ENCODE results near the gene FAIM. TPM values are rescaled to one million over a fixed set of nuclear protein-coding genes. Genes with fewer than 3 reads are reported as not detected.
A peak's percentile ranks its signal among the peaks of the same experiment; 100 is the strongest.
"Not testable (repeated sequence)": the region's sequence is repeated elsewhere in the genome, so short reads cannot be mapped to it uniquely, and the experiment has no call there.

Gene FAIM
- total RNA-seq, 2 experiments from 2014 or later, result 3.7 to 4.0 TPM

DNA sequence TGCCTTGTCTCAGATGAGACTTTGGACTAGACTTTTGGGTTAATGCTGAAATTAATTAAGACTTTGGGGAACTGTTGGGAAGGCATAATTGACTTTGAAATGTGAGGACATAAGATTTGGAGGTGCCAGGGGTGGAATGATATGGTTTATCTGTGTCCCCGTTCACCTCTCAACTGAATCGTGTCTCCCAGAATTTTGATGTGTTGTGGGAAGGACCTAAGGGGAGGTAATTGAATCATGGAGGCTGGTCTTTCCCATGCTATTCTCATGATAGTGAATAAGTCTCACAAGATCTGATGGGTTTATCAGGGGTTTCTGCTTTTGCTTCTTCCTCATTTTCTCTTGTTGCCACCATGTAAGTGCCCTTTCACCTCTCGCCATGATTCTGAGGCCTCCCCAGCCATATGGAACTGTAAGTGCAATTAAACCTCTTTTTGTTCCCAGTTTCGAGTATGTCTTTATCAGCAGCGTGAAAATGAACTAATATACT is 4.4 kb upstream of the FAIM start:
- H3K4me3 Mint-ChIP-seq; POLR2A ChIA-PET; H3K4me1 Mint-ChIP-seq (ENCODE audit: low read depth); H3K36me3 Mint-ChIP-seq; H3K9me3 Mint-ChIP-seq; H3K27me3 Mint-ChIP-seq; intact Hi-C loops (cut with micrococcal nuclease); H3K27ac Mint-ChIP-seq; DNase-seq: not testable (repeated sequence)
- CTCF ChIA-PET, result interaction anchor here (1.3 to 1.8 kb wide), 2 partner anchors 10 to 311 kb away, joined by 7 to 8 read pairs; partner anchors contain the start of gene CEP70

GRCh38 chr3:138609898-138610266 is 1.3 kb downstream of the FAIM start:
- Mint-ChIP-seq H3K27me3 (peaks cover 1% of the 10 kb centered on the region), H3K9me3 (no peaks in the 10 kb centered on the region), H3K4me3 (peak overlapping the region; percentile 77), H3K36me3 (no peaks in the 10 kb centered on the region), H3K27ac (no peak overlapping the region), H3K4me1 (ENCODE audit: low read depth) (peaks cover 12% of the 10 kb centered on the region)
- intact Hi-C loops (cut with micrococcal nuclease), result loop anchor here (1.0 kb wide), 1 partner anchor 16 kb away; the partner anchor contains the start of gene CEP70
- DNase-seq, result no peak
- CTCF ChIA-PET, result interaction anchor here (0.6 to 1.4 kb wide), 3 partner anchors 15 to 326 kb away, joined by 3 to 5 read pairs (median 3); no protein-coding TSS in a partner anchor
- POLR2A ChIA-PET, result interaction anchor here (0.8 kb wide), 1 partner anchor 16 kb away, joined by 3 read pairs; the partner anchor contains the start of gene CEP70

DNA sequence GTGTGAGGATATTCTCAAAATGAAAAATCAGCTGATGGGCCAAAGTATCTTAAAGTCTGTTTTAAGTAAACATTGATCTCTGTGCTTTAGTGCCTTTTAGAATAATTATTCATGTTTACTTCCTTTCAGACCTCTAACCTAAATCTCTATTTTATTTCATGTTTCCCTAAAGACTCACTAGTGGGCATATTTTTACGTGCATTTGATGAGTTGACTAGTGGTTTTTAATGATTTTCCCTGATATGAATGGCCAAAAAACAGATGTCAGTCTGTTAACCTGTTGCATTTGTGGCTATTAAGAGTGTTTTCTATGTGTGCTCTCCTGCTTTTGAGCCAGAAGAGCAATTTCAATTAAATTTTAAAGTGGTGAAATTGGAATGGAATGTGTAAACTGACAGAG is 6.9 kb downstream of the FAIM start:
- no peak overlapping the region for H3K27ac Mint-ChIP-seq
- H3K36me3 Mint-ChIP-seq, result no peaks in the 10 kb centered on the region
- H3K9me3 Mint-ChIP-seq, result no peaks in the 10 kb centered on the region
- H3K27me3 Mint-ChIP-seq, result no peaks in the 10 kb centered on the region
- intact Hi-C loops (cut with micrococcal nuclease), result no loop called here
- ChIA-PET CTCF (interaction anchor here (1.2 kb wide), 1 partner anchor 308 kb away, joined by 3 read pairs; no protein-coding TSS in a partner anchor), POLR2A (no interaction called here)
- no peak for DNase-seq
- H3K4me1 Mint-ChIP-seq (ENCODE audit: low read depth), result peaks cover 2% of the 10 kb centered on the region
- no peak overlapping the region for H3K4me3 Mint-ChIP-seq

DNA sequence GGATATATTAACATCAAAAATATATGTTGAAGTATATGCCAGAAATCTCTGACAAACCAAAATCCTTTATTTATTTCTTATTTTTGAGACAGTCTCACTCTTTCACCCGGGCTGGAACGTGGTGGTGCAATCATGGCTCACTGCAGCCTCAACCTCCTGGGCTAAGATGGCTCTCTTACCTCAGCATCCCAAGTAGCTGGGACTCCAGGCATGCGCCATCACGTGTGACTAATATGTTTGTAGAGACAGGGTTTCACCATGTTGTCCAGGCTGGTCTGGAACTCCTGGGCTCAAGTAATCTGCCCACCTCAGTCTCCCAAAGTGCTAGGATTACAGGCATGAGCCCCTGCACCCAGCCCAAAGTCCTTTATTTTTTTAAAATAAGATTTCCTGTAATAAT is 11.9 kb downstream of the FAIM start:
- no peak overlapping the region for H3K4me3 Mint-ChIP-seq
- no peaks in the 10 kb centered on the region for H3K27me3 Mint-ChIP-seq
- H3K36me3 Mint-ChIP-seq, result no peaks in the 10 kb centered on the region
- H3K4me1 Mint-ChIP-seq (ENCODE audit: low read depth), result no peaks in the 10 kb centered on the region
- CTCF ChIA-PET, result interaction anchor here (0.7 to 1.7 kb wide), 6 partner anchors 12 to 316 kb away, joined by 3 to 6 read pairs (median 4); partner anchors contain the start of gene FAIM
- no peaks in the 10 kb centered on the region for H3K9me3 Mint-ChIP-seq
- DNase-seq, result no peak
- intact Hi-C loops (cut with micrococcal nuclease), result no loop called here
- POLR2A ChIA-PET, result no interaction called here
- H3K27ac Mint-ChIP-seq, result no peak overlapping the region

- CTCF ChIA-PET, result interaction anchor here (1.3 to 1.5 kb wide), 3 partner anchors 291 to 316 kb away, joined by 3 to 7 read pairs (median 4); no protein-coding TSS in a partner anchor
- Mint-ChIP-seq H3K27me3 (no peaks in the 10 kb centered on the region), H3K27ac (no peak overlapping the region), H3K4me1 (ENCODE audit: low read depth) (no peaks in the 10 kb centered on the region), H3K36me3 (no peaks in the 10 kb centered on the region), H3K9me3 (no peaks in the 10 kb centered on the region), H3K4me3 (no peak overlapping the region)
- POLR2A ChIA-PET, result no interaction called here
- intact Hi-C loops (cut with micrococcal nuclease), result no loop called here
- DNase-seq, result no peak
Measured at GRCh38 chr3:138624518-138624917, 15.9 kb downstream of the FAIM start.

DNA sequence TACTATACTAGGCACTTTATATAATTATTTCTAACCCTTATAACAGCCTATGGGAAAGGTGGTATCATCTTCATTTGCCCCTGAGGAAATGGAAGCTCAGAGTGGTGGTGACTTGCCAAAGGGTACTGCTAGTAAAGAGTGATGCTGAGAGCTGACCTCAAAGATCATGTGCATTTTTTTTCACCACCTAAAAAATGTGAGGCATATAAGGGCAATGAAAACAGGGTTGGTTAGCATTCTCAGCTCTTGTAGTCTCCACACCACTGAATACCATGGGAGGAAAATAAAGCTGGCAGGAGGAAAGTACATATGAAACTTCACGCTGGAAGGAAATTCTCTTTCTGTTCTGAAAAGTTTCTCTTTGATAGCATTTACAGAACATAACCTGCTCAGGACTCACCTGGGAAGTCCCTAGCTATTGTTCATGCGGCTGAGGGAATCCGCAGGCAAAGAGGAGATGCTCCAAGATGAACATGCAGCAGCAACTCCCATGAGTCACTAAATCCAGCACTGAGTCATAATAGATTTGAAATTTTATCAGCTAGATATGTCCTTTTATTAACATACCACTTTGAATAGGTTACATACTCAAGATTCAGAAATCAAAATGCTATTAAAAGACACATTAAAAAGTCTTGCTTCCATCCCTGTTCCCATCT is 17.3 kb downstream of the FAIM start:
- Mint-ChIP-seq H3K27me3 (no peaks in the 10 kb centered on the region), H3K4me3 (no peak overlapping the region), H3K27ac (no peak overlapping the region), H3K9me3 (no peaks in the 10 kb centered on the region), H3K4me1 (ENCODE audit: low read depth) (no peaks in the 10 kb centered on the region), H3K36me3 (no peaks in the 10 kb centered on the region)
- intact Hi-C loops (cut with micrococcal nuclease), result no loop called here
- CTCF ChIA-PET, result interaction anchor here (1.5 kb wide), 1 partner anchor 289 kb away, joined by 9 read pairs; no protein-coding TSS in a partner anchor
- DNase-seq, result no peak
- POLR2A ChIA-PET, result no interaction called here

DNA sequence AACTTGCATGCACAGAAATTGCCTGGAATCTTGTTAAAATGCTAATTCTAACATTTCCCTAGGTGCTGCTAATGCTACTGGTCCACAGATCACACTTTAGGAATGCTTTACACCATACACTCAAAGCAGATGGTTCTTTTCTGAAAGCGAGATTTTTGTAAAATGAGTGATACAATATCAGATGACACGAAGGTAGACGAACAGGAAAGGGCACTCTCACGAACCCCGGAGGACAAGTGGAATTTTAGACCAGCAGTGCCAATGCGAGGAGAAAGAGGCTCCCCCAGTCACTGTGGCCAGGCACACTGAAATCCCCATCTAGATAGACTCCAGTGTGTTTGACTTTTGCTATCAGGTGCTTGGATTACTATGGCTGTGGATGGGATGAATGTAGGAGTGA is 21.0 kb downstream of the FAIM start:
- ChIA-PET CTCF (no interaction called here), POLR2A (no interaction called here)
- Mint-ChIP-seq H3K4me1 (ENCODE audit: low read depth) (no peaks in the 10 kb centered on the region), H3K27me3 (no peaks in the 10 kb centered on the region), H3K9me3 (no peaks in the 10 kb centered on the region), H3K4me3 (no peak overlapping the region), H3K27ac (no peak overlapping the region), H3K36me3 (no peaks in the 10 kb centered on the region)
- intact Hi-C loops (cut with micrococcal nuclease), result no loop called here
- DNase-seq, result no peak

- DNase-seq, result no peak
- no peak overlapping the region for H3K27ac Mint-ChIP-seq
- CTCF ChIA-PET, result no interaction called here
- intact Hi-C loops (cut with micrococcal nuclease), result no loop called here
- POLR2A ChIA-PET, result no interaction called here
- H3K27me3 Mint-ChIP-seq, result no peaks in the 10 kb centered on the region
- H3K36me3 Mint-ChIP-seq, result peaks cover 2% of the 10 kb centered on the region
- H3K9me3 Mint-ChIP-seq, result peaks cover 39% of the 10 kb centered on the region
- H3K4me1 Mint-ChIP-seq (ENCODE audit: low read depth), result no peaks in the 10 kb centered on the region
- H3K4me3 Mint-ChIP-seq, result no peak overlapping the region
Measured at GRCh38 chr3:138638641-138639040, 30.1 kb downstream of the FAIM start.

DNA sequence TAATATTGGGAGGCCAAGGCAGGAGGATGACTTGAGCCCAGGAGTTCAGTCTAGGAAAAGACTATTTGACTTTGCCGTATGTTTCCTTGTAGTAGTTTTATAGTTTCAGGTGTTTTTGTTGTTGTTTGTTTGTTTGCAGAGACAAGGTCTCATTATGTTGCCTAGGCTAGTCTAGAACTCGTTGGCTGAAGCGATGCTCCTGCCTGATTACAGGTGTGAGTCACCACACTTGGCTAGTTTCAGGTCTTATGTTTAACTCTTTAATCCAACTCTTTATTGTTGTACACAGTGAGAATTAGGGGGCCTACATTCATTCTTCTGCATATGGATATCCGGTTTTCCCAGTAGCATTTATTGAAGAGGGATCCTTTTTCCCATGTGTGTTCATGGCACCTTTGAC is 32.0 kb downstream of the FAIM start:
- intact Hi-C loops (cut with micrococcal nuclease), result no loop called here
- Mint-ChIP-seq H3K27ac (no peak overlapping the region), H3K27me3 (no peaks in the 10 kb centered on the region), H3K9me3 (peaks cover 57% of the 10 kb centered on the region), H3K4me1 (ENCODE audit: low read depth) (no peaks in the 10 kb centered on the region), H3K36me3 (peaks cover 6% of the 10 kb centered on the region), H3K4me3 (no peak overlapping the region)
- ChIA-PET POLR2A (no interaction called here), CTCF (no interaction called here)
- DNase-seq, result no peak

- POLR2A ChIA-PET, result no interaction called here
Measured at GRCh38 chr3:138642226-138642926, 33.8 kb downstream of the FAIM start.

DNA sequence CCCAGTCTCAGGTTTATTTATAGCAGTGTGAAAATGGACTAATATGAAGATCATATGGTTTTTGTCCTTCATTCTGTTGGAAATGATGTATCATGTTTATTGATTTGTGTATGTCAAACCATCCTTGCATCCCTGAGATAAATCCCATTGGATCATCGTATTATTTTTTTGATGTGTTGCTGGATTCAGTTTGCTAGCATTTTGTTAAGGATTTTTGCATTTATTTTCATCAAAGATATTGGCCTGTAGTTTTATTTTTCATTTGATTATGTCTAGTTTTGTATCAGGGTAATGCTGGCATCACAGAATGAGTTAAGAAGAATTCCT is 34.3 kb downstream of the FAIM start:
- DNase-seq, result no peak
- Mint-ChIP-seq H3K4me1 (ENCODE audit: low read depth) (no peaks in the 10 kb centered on the region), H3K9me3 (peaks cover 79% of the 10 kb centered on the region), H3K27ac (no peak overlapping the region), H3K36me3 (peaks cover 15% of the 10 kb centered on the region), H3K27me3 (no peaks in the 10 kb centered on the region), H3K4me3 (no peak overlapping the region)
- ChIA-PET POLR2A (no interaction called here), CTCF (no interaction called here)
- intact Hi-C loops (cut with micrococcal nuclease), result no loop called here

More at GRCh38 chr3:138642226-138642926, 33.8 kb downstream of the FAIM start:
- peaks cover 11% of the 10 kb centered on the region for H3K36me3 Mint-ChIP-seq
- CTCF ChIA-PET, result no interaction called here
- peaks cover 76% of the 10 kb centered on the region for H3K9me3 Mint-ChIP-seq
- no peaks in the 10 kb centered on the region for H3K4me1 Mint-ChIP-seq (ENCODE audit: low read depth)
- H3K4me3 Mint-ChIP-seq, result no peak overlapping the region
- no peaks in the 10 kb centered on the region for H3K27me3 Mint-ChIP-seq
- DNase-seq, result no peak
- H3K27ac Mint-ChIP-seq, result no peak overlapping the region
- intact Hi-C loops (cut with micrococcal nuclease), result no loop called here

- H3K36me3 Mint-ChIP-seq, result peaks cover 37% of the 10 kb centered on the region
- no peak for DNase-seq
- H3K27me3 Mint-ChIP-seq, result no peaks in the 10 kb centered on the region
- H3K4me3 Mint-ChIP-seq, result no peak overlapping the region
- no peaks in the 10 kb centered on the region for H3K4me1 Mint-ChIP-seq (ENCODE audit: low read depth)
- H3K27ac Mint-ChIP-seq, result no peak overlapping the region
- peaks cover 73% of the 10 kb centered on the region for H3K9me3 Mint-ChIP-seq
- ChIA-PET CTCF (no interaction called here), POLR2A (no interaction called here)
- intact Hi-C loops (cut with micrococcal nuclease), result no loop called here
Measured at GRCh38 chr3:138646008-138646407, 37.4 kb downstream of the FAIM start.

GRCh38 chr3:138646513-138646912 is 37.9 kb downstream of the FAIM start:
- no peaks in the 10 kb centered on the region for H3K27me3 Mint-ChIP-seq
- H3K4me1 Mint-ChIP-seq (ENCODE audit: low read depth), result no peaks in the 10 kb centered on the region
- intact Hi-C loops (cut with micrococcal nuclease), result no loop called here
- H3K4me3 Mint-ChIP-seq, result no peak overlapping the region
- peaks cover 42% of the 10 kb centered on the region for H3K36me3 Mint-ChIP-seq
- CTCF ChIA-PET, result no interaction called here
- POLR2A ChIA-PET, result no interaction called here
- H3K27ac Mint-ChIP-seq, result no peak overlapping the region
- no peak for DNase-seq
- H3K9me3 Mint-ChIP-seq, result peaks cover 70% of the 10 kb centered on the region

Measured in activated CD4-positive, alpha-beta memory T cell treated with anti-CD3 and anti-CD28 coated beads for 36 hours (primary cell).